A673 (cell line): Measurements from ENCODE around the gene DIP2C. TPM values are rescaled to one million over a fixed set of nuclear protein-coding genes. Genes with fewer than 3 reads are reported as not detected.

Experiments
- BruUV-seq: library from RNA; stranded (reverse); fragments of 400-500 nt; replicated peaks from 2 replicates; lab custom pipeline; 2021; lab: Mats Ljungman, UMichigan
- CTCF ChIA-PET: fragments of 300-600 bp; sonication (Branson Sonifier 250); formaldehyde crosslinking; loops from one replicate; lab custom pipeline; 2022; ENCODE audit warnings: antibody characterized with exemption; lab: Charles Lee
- POLR2A ChIA-PET: fragments of 300-600 bp; sonication (Branson Sonifier 250); formaldehyde crosslinking; loops from one replicate; lab custom pipeline; 2022; ENCODE audit warnings: antibody characterized with exemption; ENCODE audit not compliant: low non-redundant PET; lab: Charles Lee
- DNase-seq: peaks from one replicate; pipeline ENCODE4 v3.0.0-alpha.2; 2015; ENCODE audit warnings: low spot score
- H3K27ac ChIP-seq: fragments of 200-600 bp; sonication (generic); 2 replicates; pipeline ENCODE4 v1.5.1; 2016; ENCODE audit warnings: mixed run types, low read depth, mild to moderate bottlenecking, mixed read lengths, antibody characterized with exemption, low read length; ENCODE audit not compliant: poor library complexity, severe bottlenecking
- H3K27me3 ChIP-seq: fragments of 200-600 bp; sonication (generic); replicated peaks from 2 replicates; pipeline ENCODE4 v1.6.1; 2017; ENCODE audit warnings: mixed run types, low read depth, mild to moderate bottlenecking, mixed read lengths, antibody characterized with exemption, low read length; ENCODE audit not compliant: insufficient read depth, poor library complexity
- H3K36me3 ChIP-seq: fragments of 200-600 bp; sonication (generic); 2 replicates; pipeline ENCODE4 v1.6.1; 2016; ENCODE audit warnings: mixed run types, mild to moderate bottlenecking, mixed read lengths, antibody characterized with exemption, low read length; ENCODE audit not compliant: insufficient read depth, poor library complexity, severe bottlenecking
- H3K4me1 ChIP-seq: fragments of 200-600 bp; sonication (generic); 2 replicates; pipeline ENCODE4 v1.6.1; 2017; ENCODE audit warnings: mixed run types, mild to moderate bottlenecking, mixed read lengths, antibody characterized with exemption, low read length; ENCODE audit not compliant: insufficient read depth, poor library complexity, severe bottlenecking
- H3K4me3 ChIP-seq: fragments of 200-600 bp; sonication (generic); 2 replicates; pipeline ENCODE4 v1.5.1; 2016; ENCODE audit warnings: low read depth, mixed run types, mild to moderate bottlenecking, mixed read lengths, low read length; ENCODE audit not compliant: poor library complexity, severe bottlenecking
- H3K9me3 ChIP-seq: fragments of 200-600 bp; sonication (generic); 2 replicates; pipeline ENCODE4 v1.6.1; 2016; ENCODE audit warnings: mixed run types, low read depth, mild to moderate bottlenecking, mixed read lengths, antibody characterized with exemption, low read length; ENCODE audit not compliant: poor library complexity, severe bottlenecking
- CTCF ChIP-seq: fragments of 300-800, 200-600 bp; sonication (generic); conservative IDR thresholded peaks from 2 replicates; pipeline ENCODE4 v1.5.1; 2017; ENCODE audit warnings: low read depth, mild to moderate bottlenecking, antibody characterized with exemption, low read length, moderate library complexity, mixed read lengths
- EZH2 ChIP-seq: fragments of 200-600 bp; sonication (generic); IDR thresholded peaks from 2 replicates; pipeline ENCODE4 v1.6.1; 2017; ENCODE audit warnings: borderline replicate concordance, low read depth, mild to moderate bottlenecking, mixed read lengths, antibody characterized with exemption, low read length; ENCODE audit not compliant: poor library complexity, severe bottlenecking
- intact Hi-C: fragments of 100-400 bp; cut with micrococcal nuclease; formaldehyde crosslinking; loops from one replicate; pipeline ENCODE4 v1.10.0; 2022; ENCODE audit not compliant: unreplicated experiment
- total RNA-seq: library from RNA; stranded (reverse); gene quantifications from 2 replicates; pipeline ENCODE4 v1.2.3, GENCODE V29; 2021

DIP2C gene
- total RNA-seq, 1 experiment from 2014 or later, result 13.2 TPM

- Histone ChIP-seq H3K27ac (no peak overlapping the region), H3K4me1 (no peaks in the 10 kb centered on the region), H3K9me3 (no peaks in the 10 kb centered on the region), H3K27me3 (no peaks in the 10 kb centered on the region), H3K36me3 (peaks cover 6% of the 10 kb centered on the region), H3K4me3 (no peak overlapping the region)
- TF ChIP-seq EZH2 (no peak), CTCF (no peak)
- CTCF ChIA-PET, result no interaction called here
- intact Hi-C loops, result no loop called here
- POLR2A ChIA-PET, result no interaction called here
- BruUV-seq, result no TSS peak
- DNase-seq, result no peak
Observed at GRCh38 chr10:404991-405390, 284.5 kb downstream of the DIP2C start.

- POLR2A ChIA-PET, result no interaction called here
- intact Hi-C loops, result no loop called here
- H3K9me3 ChIP-seq, result no peaks in the 10 kb centered on the region
- no TSS peak for BruUV-seq
- H3K4me1 ChIP-seq, result no peaks in the 10 kb centered on the region
- H3K36me3 ChIP-seq, result peaks cover 6% of the 10 kb centered on the region
- H3K27me3 ChIP-seq, result no peaks in the 10 kb centered on the region
- no peak overlapping the region for H3K4me3 ChIP-seq
- DNase-seq, result no peak
- H3K27ac ChIP-seq, result no peak overlapping the region
- no peak for TF ChIP-seq EZH2
- TF ChIP-seq CTCF, result no peak
- CTCF ChIA-PET, result no interaction called here
Observed at GRCh38 chr10:404346-404745, 285.1 kb downstream of the DIP2C start.

- no TSS peak for BruUV-seq
- CTCF ChIA-PET, result no interaction called here
Observed at GRCh38 chr10:398954-399353, 290.5 kb downstream of the DIP2C start.

More at GRCh38 chr10:398954-399353, 290.5 kb downstream of the DIP2C start:
- intact Hi-C loops, result no loop called here
- no peak for DNase-seq
- H3K27ac ChIP-seq, result no peak overlapping the region
- no peak overlapping the region for H3K4me3 ChIP-seq
- H3K9me3 ChIP-seq, result no peaks in the 10 kb centered on the region
- POLR2A ChIA-PET, result no interaction called here
- no peaks in the 10 kb centered on the region for H3K4me1 ChIP-seq
- no peaks in the 10 kb centered on the region for H3K36me3 ChIP-seq
- TF ChIP-seq CTCF (no peak), EZH2 (no peak)
- H3K27me3 ChIP-seq, result no peaks in the 10 kb centered on the region
